ENCODE data around the gene HORMAD2.
A peak's percentile ranks its signal among the peaks of the same experiment; 100 is the strongest.
"Not testable (repeated sequence)": the region's sequence is repeated elsewhere in the genome, so short reads cannot be mapped to it uniquely, and the experiment has no call there.

The HORMAD2 gene

DNA sequence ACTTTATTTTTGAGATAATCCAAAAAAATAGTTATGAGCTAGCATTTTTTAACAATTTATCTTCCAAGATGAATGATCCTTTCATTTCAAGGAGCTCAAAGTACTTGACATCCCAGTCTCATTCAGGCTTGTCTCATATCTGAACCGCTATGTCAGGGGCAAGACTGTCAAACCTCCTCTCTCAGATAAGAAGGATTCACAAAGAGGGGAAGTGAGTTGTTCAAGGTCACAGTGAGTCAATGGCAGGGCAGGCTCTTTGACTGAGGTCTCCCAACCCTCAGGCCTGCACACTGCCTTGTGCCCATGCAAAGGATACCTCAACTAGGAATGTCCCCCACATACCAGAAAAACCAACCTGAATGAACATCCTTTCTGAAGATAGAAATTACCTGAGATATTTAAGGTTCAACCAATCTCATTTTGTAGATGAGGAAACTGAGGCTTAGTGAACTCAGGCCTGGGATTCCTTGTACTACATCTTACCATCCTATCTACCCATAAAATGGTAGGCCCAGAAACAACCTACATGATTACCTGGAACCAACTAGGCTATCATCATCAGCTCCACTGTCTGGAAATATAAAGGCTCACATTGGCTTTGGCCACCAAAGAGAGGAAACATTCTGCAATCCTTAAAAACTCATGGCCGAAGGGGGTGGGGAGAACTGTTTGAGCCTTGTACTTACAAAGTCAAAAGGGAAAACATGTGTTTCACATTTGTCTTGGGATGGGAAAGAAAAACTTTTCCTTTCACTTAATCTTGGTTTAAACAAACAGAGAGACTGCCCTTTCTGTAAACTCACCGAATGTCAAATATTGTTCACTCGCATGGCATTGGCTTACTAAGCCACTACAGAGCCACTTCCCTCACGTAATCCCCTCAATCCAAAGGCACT is 115.2 kb downstream of the HORMAD2 start:
- DNase-seq: no peak

DNA sequence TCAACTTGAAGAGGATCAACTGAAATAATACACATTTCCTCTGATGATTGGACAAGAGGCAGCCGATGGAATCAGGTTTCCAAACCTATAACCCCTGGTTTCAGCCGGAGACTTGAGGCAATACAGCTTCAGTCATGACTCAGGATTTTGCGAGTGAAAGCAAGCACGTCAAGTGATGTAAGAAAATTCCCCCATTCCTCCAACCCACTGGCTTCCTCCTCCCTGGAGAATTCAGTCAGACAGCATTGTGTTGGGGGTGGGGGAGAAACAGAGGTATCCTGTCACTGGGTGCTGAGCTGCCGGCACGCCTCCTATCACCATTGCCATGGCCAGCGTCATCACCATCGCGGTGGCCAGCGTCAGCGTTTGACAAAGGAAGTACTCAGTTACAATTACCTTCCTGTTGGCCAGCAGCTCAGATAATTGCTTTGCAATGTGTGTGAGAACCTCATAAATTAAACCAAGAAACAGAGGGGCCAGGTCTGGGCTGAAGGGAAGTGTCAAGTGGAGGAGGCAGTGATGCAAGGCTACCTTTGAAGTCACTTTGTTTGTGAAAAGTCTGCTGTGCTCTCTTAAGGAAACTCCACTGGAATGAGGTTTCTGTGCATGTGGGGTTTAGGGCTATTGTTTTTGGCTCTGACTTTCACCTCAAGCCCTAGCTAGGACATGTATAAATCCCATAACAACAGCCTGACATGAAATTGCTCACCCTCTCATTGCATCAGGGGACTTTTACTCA is 116.0 kb downstream of the HORMAD2 start:
- peak; percentile 69 for DNase-seq

DNA sequence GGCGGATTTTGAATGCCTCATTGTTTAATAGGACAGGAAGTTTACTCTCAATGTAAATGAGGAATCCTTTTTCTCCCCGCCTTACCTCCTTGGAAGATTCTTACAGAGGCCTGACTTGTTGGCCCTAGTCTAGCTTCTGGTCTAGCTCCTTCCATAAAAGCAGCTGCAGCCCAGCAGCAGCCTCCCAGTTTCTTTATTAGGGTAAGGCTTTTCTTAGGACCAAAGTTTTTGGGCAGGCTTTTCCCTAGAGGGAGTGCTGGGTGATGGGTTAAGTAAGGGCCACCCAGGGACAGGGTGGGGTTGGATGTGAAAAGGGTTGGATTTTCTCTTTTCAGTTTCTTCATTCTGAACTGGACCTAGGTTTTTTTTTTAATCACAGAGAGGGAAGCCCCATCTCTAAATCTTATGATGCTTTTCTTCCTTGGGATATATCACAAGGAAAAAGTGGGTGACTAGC is 116.6 kb downstream of the HORMAD2 start:
- DNase-seq: no peak

DNA sequence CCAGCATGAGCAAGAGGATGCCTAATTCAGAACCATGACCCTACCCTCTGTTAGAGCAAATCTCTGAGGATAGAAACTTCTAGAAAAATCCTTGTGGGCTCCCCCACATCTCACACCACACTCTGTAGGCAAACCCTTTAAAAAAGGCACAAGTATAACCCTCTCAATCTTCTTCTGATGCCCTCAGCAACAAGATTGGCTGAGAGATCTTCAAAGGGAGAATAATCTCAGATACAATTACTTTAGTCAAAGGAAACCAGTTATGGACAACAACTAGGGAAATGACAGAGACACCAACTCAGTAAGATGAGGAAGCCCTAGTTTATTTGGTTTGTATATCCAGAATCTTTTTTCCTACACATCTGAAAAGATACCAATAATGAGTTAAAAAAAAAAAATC is 117.1 kb downstream of the HORMAD2 start:
- DNase-seq: no peak

DNA sequence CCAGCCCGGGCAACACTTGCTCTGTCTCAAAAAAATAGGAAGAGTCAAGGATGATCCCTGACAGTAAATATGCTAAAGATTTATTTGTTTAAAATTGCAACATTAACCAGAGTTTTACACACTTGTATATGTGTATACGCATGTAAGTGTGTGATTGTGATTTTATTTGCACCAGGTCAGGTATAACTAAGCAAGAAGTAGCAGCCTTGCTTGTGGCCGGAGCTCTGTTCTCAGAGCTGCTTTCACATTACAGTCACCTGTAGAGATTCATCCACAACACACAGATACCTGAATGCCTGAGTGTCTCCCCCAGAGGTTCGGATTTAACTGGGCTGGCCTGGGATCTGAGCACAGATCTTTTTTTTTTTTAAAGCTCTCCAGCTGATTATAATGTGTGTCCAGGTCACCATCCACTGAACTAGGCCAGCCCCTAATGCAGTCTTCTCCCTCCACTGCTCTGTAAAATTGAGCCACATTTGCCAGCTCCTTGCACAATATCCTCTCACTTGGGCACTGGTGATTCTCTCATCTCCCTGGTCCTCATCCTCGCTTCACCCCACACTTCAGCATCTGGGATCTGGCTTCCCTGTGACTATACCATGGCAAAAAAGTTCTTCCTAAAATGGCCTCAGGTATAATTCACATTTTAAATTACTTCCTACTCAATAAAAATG is 118.0 kb downstream of the HORMAD2 start:
- no peak for DNase-seq

DNA sequence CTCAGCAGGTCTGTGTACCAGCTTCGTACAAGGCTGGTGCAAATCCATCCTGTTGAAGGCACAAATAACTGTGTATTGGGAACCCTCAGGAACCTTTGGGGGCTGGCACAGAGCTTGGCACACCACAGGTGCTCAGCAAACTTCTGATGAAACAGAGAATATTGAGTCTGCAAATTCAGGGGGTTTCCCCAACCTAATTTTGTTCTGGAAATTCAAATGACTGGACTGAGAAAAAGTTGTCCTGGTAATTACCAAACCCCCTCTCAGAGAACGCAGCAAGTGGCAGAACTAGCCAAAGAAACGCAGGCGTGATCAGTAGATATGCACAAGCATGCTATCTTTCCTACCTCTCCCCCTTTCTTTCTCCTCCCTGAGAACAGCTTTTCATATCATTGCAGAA is 118.7 kb downstream of the HORMAD2 start:
- no peak for DNase-seq

DNA sequence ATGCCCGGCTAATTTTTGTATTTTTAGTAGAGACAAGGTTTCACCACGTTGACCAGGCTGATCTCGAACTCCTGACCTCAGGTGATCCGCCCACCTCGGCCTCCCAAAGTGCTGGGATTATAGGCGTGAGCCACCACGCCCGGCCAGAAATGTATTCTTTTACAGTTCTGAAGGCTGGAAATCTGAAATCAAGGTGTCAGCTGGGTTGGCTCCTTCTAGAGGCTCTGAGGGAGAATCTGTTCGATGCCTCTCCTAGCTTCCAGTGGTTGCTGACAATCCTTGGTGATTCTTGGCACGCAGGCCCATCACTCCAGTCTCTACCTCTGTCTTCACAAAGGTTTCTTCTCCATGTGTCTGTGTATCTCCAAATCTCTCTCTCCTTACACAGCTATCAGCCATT is 120.6 kb downstream of the HORMAD2 start:
- DNase-seq: not testable (repeated sequence)

DNA sequence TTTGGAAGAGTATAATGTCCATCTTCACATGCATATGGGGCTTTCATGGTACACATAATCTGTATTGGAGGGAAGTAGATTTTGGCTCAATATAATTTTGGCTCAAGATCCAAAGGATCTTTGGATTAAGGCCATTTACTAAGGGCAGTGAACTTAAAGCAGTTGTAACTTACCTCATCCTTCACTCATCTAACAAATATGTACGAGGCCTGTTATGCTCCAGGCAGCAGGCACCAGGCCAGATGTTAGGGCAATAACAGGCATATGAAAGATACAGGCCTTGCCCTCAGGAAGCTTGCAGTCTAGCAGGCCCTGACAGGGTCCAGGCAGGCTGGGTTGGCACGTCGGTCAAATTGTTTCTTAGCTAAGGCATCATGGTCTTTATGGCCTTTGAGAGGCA is 121.7 kb downstream of the HORMAD2 start:
- no peak for DNase-seq

DNA sequence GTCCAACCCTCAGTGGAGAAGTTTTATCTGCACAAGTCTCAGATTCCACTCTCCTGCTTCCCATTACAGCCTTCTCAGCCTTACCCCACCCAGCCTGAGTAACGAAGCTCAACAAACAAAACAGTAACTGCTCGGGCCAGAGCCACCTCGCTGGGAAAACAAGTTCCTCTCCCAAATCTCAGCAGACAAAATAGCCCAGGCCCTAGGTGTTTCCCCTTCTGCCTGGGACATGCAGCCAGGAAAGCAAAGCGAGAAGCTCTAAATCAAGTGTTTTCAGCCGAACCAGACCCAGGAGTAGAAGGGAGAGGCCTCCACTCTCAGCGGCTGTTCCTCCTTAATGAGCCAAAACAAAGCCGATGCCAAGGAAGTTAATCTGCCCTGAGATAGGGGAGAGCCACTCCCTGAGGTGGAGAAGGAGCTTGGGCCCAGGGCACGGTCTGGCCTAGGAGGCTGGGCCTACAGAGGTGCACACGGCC is 122.3 kb downstream of the HORMAD2 start:
- no peak for DNase-seq

DNA sequence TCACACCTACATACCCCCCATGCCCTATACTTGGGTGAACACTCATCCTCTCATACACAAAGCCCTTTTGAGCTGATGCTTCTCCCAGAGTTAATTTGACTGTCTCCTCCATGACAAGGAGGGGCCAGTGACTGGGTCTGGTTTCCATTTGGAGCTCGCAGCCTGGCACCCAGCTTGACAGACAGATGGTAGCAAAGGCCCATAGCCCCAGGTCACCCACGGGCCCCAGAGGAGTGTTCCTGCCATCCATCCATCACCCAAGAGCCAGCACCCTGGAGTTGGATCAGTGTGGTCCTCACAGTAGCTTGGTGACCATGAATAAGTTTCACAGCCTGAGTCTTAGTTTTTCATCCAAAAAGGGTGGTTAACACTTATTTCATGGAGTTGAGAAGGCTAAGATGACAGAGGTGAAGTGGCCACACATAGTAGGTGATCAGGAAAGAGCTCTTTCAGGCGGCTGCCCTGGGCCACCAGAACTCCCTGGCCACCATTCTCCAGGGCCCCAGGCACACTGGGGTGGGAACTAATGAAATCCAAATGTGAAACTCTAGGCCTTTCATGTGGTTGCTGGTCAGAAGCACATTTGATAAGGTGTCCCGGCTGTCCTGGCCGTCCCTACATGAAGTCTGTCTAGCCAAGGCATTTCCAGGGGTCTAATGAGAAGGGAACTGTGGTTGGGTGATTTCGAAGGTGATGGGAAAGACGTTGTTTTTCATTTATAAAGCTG is 123.9 kb downstream of the HORMAD2 start:
- no peak for DNase-seq

DNA sequence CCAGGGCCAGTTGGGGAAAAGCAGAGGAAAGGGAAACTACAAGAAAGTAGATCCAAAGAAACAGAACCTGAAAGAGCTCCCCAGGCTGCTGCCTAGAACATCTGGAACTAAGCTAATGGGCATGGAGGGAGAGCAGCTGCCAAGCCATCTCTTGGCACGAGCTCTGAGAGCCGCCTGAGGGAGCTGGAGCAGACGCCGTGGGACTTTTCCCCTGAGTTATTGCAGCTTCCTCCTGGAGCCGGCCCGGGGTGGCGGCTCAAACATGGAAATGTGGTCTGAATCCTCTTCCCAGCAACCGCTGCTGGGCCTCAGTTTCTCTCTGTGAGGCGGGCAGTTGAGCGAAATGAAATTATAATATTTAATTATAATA is 124.5 kb downstream of the HORMAD2 start:
- peak; percentile 33 for DNase-seq

DNA sequence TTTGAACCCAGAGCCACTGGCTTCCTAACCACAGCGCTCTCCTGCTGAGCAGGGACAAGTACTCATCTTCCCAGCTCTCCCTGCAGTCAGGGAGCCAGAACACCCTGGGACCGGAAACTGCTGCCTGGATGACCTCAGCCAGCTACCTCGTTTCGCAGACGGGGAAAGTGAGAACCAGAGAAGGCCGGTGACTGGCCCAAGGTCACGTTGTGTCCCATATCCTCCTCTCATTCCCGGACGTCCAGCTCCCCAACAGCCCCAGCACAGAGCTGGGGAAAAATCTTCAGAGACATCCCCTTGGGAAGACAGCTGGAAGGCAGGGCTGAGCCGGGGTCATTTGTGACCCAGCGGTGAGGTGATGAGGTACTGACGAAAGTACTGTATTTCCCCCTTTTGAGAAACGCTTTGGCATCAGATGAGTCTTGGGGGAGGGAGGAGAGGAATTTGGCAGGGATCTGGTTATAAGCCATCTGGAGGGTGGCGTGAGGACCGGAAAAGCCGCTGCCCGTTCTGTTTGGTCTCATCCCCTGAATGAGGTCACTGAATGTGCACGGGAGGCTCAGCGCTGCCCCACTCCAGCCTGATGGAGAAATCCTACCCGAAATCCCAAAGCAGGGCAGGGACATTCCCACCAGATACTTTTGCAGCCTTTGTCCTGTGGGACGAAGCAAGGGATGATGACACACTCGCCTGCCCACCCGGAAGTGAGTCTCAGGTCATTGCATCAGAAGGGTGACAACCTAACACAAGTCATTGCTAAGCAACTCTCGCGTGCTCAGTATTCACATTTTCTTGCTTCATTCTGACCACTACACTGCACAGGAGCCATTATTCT is 125.2 kb downstream of the HORMAD2 start:
- no peak for DNase-seq

DNA sequence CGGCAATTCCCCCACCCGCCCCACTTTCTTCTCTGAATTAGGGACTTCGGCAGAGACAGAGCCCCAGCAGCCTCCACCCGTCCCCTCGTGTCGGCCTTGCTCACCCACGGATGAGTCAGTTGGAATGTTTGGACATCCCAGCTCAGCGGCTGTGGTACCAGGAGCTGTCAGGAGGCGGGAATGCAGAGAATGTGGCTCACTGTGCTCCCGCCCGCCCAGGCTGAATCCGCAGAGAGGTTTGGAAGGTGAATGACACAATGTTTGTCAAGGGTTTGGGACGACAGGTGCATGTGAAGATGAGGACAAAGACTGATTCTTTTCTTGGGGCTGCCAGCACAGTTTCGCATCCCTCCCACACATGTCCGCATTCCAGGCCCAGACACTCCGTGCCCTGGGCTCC is 126.7 kb downstream of the HORMAD2 start:
- DNase-seq: no peak

DNA sequence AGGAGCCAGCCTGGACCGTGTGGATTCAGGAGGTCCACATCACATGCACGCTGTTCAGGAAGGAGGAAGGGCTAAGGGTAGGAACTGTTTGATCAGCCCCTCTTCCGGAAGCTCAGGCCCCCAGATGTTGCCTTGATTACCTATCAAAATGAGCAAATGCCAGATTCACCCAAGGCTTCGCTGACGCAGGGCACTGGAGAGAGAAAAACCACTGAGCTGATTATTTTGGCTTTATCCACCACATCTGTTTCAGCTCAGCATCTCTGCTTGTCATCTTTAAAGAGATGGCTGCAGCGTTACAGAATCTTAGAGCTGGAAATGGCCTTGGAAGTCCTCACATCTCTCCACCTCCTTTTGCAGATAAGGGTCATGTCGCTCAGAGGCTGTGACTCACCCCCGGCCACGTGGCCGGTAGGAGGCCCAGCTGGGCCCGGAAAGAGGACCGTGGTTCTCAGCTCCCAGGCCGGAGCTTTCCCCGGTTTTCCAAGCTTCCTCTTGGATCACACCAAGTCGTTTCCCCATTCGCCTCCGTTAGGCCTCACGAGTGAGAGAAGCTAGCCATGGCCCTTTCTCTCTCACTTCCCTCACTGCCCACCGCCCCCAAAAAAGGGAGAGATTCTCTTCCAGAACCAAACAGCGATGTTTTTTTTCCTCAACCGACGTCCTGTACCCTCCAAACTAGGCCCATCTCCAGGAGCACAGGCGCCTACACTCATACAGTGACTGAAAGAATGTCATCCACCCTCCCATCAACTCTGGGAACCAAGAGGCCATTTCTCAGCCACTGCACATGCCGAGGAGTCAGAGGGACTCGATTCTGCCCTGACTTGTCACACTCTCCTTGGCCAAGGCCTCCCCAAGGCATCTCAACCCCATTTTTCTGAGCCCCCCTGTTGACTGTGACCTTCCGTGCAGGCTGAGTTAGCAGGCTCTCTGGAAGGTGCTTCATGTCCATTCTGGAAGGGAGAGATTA is 128.7 kb downstream of the HORMAD2 start:
- no peak for DNase-seq

DNA sequence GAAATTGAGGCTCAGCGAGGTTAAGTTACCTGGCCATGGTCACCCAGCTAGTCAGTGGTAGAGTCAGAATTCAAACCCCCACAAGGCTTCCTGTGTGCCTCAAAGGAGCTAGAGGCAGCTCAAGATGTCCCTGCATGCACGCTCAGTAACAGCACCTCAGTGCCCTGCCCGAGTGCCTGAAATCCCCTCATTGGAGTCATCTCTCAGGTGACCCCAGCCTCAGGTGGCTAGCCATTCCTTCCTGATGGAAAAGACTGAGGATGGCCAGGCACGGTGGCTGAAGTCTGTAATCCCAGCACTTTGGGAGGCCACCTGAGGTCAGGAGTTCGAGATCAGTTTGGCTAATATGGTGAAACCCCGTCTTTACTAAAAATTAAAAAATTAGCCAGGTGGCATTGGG is 129.4 kb downstream of the HORMAD2 start:
- no peak for DNase-seq

DNA sequence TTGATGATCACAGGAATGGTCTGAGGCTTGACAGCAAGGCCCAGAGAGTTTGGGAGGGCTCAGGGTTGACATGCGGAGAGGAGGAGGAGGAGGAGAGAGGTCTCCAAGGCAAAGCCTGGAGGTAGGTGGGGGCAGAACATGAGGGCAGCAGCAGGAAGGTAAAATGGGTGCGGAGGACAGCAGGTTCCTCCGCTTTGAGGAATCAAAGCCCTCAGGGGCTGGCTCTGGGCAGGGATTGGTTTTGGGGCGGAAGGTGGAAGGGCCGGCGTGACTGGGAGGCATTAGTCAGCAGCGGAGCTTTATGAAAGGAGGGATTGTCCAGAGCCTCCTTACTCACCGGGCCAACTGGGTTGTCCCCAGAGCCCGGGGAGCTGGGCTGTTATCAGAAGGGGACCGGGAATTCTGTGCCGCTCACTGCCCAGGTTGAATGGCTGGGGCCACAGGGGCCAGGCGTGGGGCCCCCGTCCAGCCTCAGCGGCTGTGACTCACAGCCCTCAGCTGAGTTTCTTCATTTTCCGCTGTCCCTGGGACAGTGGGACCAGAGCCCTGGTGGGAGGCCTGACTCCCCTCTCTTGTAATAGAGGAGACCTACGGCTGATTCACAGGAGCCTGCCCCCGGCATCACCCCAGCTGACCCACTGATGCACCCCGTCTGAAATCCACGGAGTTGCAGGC is 130.1 kb downstream of the HORMAD2 start:
- DNase-seq: no peak

DNA sequence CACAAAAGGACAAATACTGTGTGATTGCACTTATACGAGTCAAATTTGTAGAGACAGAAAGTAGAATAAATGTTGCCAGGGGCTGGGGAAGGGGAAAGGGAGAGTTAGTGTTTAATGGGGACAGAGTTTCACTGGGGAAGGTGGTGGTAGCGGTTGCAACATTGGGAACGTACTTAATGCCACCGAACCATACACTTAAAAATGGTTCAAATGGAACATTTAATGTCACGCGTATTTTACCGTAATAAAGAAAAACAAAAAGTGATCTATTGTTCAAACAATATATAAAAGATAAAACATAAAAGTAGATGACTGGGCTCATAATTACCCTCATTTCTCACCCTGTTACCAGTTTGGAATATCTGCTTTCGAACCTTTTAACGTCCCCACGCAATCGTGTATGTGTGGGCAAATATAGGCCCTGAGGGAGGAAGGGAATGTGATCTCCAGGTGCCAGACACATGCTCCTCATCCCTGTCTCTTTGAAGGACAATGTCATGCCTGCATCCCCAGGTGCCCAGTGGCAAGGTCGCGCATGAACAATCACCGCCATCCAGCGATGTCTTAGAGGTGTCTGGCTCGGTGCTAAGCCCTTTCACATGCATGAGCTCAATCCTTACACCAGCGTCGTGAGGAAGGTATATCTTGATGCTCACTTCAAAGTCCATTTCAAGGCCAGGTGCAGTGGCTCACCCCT is 131.0 kb downstream of the HORMAD2 start:
- DNase-seq: peak; percentile 8

DNA sequence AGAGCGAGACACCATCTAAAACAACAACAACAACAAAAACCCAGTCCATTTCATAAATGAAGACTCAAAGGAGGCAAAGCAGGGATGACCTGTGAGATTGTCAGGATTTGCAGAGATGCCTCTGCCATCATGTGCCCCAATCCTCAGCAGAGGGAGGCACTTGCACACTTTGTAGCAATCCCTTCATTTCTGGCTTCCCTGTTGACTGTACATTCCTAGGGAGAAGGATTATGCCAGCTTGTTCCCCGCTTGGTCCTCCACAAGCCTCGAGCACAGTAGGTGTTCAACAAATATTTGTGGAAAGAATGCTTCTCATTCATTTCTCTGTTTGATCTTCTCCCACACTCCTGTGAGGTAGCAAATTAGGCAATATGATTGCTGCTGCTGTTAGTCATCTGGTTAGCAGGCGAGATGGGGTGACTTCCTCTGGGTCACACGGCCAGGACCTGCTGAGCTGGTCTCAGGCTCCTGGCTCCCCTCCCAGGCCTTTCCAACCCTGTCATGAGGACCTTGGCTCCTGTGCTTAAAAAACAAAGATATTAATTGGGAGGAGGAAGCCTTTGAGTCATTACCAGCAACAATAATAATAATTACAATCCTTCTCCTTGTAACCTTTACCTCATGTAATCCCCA is 132.2 kb downstream of the HORMAD2 start:
- DNase-seq: peak; percentile 79

DNA sequence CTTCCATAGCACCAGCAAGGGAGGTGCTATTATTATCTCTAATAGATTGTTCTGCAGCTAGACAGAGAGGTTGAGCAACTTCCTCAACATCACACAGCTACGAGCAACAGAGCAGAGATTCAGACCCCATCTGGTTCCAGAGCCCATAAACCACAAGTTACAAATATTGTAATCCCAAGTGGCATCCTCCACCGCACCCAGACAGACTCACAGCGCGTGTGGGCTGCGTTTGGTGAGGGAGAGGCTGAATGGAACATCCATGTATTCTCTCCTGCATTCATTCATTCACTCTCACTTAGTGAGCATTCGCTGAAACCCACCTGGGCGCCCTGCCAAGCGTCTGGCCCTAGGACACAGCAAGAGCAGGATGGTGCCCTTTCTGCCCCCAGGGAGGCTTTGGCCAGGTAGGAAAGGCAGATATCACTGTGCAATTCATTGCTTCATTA is 132.8 kb downstream of the HORMAD2 start:
- peak; percentile 25 for DNase-seq
